Kidney (tissue), 14 donors: ENCODE measurements around the gene TSPAN1. TPM values are rescaled to one million over a fixed set of nuclear protein-coding genes. Genes with fewer than 3 reads are reported as not detected.

Source experiments
- DNase-seq, 5 donors: peaks; one replicate each; pipeline ENCODE4 v3.0.0-alpha.2; 2013 to 2020
- FAIRE-seq: peaks from 2 replicates; lab custom pipeline; 2012; peaks lifted over from hg19 to GRCh38; lab: Jason Lieb, UNC
- H3K27ac ChIP-seq, 2 donors: one replicate each; pipeline ENCODE4 v1.7.0; 2013; ENCODE audit warnings: low read depth in 2 of 2, low read length in 2 of 2, inconsistent platforms in 1 of 2
- H3K27me3 ChIP-seq: one replicate; pipeline ENCODE4 v1.7.1; 2013; ENCODE audit warnings: low read length, inconsistent platforms; ENCODE audit not compliant: control insufficient read depth, insufficient read depth
- H3K36me3 ChIP-seq, 3 donors: one replicate each; pipeline versions ENCODE4 v1.7.0 to v1.7.1; 2013; ENCODE audit warnings: low read length in 3 of 3, control low read depth in 1 of 3, inconsistent platforms in 1 of 3; ENCODE audit not compliant: insufficient read depth in 3 of 3, control insufficient read depth in 2 of 3
- H3K4me1 ChIP-seq, 3 donors: one replicate each; pipeline versions ENCODE4 v1.7.0 to v1.7.1; 2013; ENCODE audit warnings: low read length in 3 of 3, inconsistent platforms in 1 of 3, low read depth in 1 of 3; ENCODE audit not compliant: control insufficient read depth in 2 of 3, insufficient read depth in 2 of 3
- H3K4me3 ChIP-seq, 3 donors: one replicate each; pipeline versions ENCODE4 v1.7.0 to v1.8.1; 2013; ENCODE audit warnings: low read length in 3 of 3, control low read depth in 1 of 3, inconsistent platforms in 1 of 3
- H3K9ac ChIP-seq, 3 donors: one replicate each; pipeline versions ENCODE4 v1.7.0 to v1.7.1; 2013; ENCODE audit warnings: low read length in 3 of 3, control low read depth in 1 of 3, inconsistent platforms in 1 of 3
- H3K9me3 ChIP-seq, 3 donors: one replicate each; pipeline versions ENCODE4 v1.7.0 to v1.7.1; 2013; ENCODE audit warnings: low read length in 3 of 3, control low read depth in 1 of 3, inconsistent platforms in 1 of 3; ENCODE audit not compliant: control insufficient read depth in 2 of 3, insufficient read depth in 1 of 3
- CTCF ChIP-seq: IDR thresholded peaks from 3 replicates; pipeline ENCODE4 v1.5.1; 2012; ENCODE audit warnings: mild to moderate bottlenecking, moderate library complexity, borderline replicate concordance; ENCODE audit not compliant: insufficient read depth; ENCODE audit errors: extremely low read depth
- intact Hi-C: fragments of 100-400 bp; cut with DNase I; formaldehyde crosslinking; loops from one replicate; pipeline ENCODE4 v1.11.1; 2022
- polyA plus RNA-seq: library from polyadenylated mRNA; stranded (reverse); fragments of 350-450 nt; fragmentation: Illumina TruSeq; extraction: RNeasy Lipid Tissue Mini Kit (QIAGEN cat#74804); gene quantifications from one replicate; pipeline ENCODE4 v1.2.3, GENCODE V29; 2014; ENCODE audit warnings: low read depth, low replicate concordance; ENCODE audit not compliant: insufficient read depth
- total RNA-seq: library from RNA; stranded (reverse); fragmentation: NEBNext Ultra II Directional; extraction: Animal tissue kit (Norgen Biotek cat#: 25700); gene quantifications from one replicate; pipeline ENCODE4 v1.2.1, GENCODE V29; 2021
- donor health status: control.
- donor health status: control.
- donor health status: control.
- donor health status: control.
- donor health status: control.
- donor health status: DM: yes; HTN: yes; CAD: no.
- donor health status: Normal renal cell carcinoma (clear cell type).

TSPAN1 gene
- total and polyA plus RNA-seq, 2 donors from 2014 or later = 518 to 578 TPM

- Histone ChIP-seq H3K36me3 (no peaks in the 10 kb centered on the region), H3K9ac (peak within 1 kb of the TSS in 1 of 3 donors; percentile 71), H3K9me3 (no peaks in the 10 kb centered on the region), H3K4me1 (peaks cover 2 to 36% (median 27%) of the 10 kb centered on the region in 3 donors), H3K27me3 (no peaks in the 10 kb centered on the region), H3K27ac (peak within 1 kb of the TSS; percentile 82 to 86), H3K4me3 (peak within 1 kb of the TSS in 1 of 3 donors; percentile 6)
- TF ChIP-seq CTCF = no peak
- intact Hi-C loops = no loop called here
- FAIRE-seq (no peak), DNase-seq (no peak)
These were observed 1.5 kb downstream of the TSPAN1 start, which contains the start of gene P3R3URF for GRCh38 chr1:46176211-46176865. Gene P3R3URF, minus strand, starts transcription at chr1:46176488. Its CDS starts 17 bp downstream, at chr1:46176471.

- no peak for FAIRE-seq
- DNase-seq = peak in 4 of 5 donors; percentile 85 to 97 (median 90)
- Histone ChIP-seq H3K27ac (peak overlapping the region in 1 of 2 donors; percentile 4), H3K9ac (no peak overlapping the region), H3K27me3 (no peaks in the 10 kb centered on the region), H3K36me3 (no peaks in the 10 kb centered on the region), H3K9me3 (no peaks in the 10 kb centered on the region), H3K4me3 (no peak overlapping the region), H3K4me1 (peaks cover 2 to 35% (median 31%) of the 10 kb centered on the region in 3 donors)
- peak; percentile 95 for TF ChIP-seq CTCF
- intact Hi-C loops = loop anchor here (5.0 kb wide), 1 partner anchor 137 kb away; no protein-coding TSS in a partner anchor
These were observed 4.5 kb downstream of the TSPAN1 start for GRCh38 chr1:46179138-46180081.

GRCh38 chr1:46180082-46180616 is 5.3 kb downstream of the TSPAN1 start:
- Histone ChIP-seq H3K4me1 (peaks cover 2 to 37% (median 33%) of the 10 kb centered on the region in 3 donors), H3K27ac (peak overlapping the region; percentile 80 to 92), H3K36me3 (peaks cover 0 to under 1% (median 0%) of the 10 kb centered on the region in 3 donors), H3K9me3 (no peaks in the 10 kb centered on the region), H3K9ac (peak overlapping the region in 1 of 3 donors; percentile 78), H3K27me3 (no peaks in the 10 kb centered on the region), H3K4me3 (peak overlapping the region in 2 of 3 donors; percentile 60 to 66)
- peak; percentile 29 for TF ChIP-seq CTCF
- FAIRE-seq = no peak
- intact Hi-C loops = loop anchor here (5.0 kb wide), 1 partner anchor 138 kb away; no protein-coding TSS in a partner anchor
- DNase-seq = peak in 4 of 5 donors; percentile 39 to 93 (median 54)
